Sciatic nerve (tissue), 2 donors: Measurements from ENCODE around the gene RGS7. TPM values are rescaled to one million over a fixed set of nuclear protein-coding genes. Genes with fewer than 3 reads are reported as not detected.
"Not testable (repeated sequence)": the region's sequence is repeated elsewhere in the genome, so short reads cannot be mapped to it uniquely, and the experiment has no call there.

Source experiments
- ATAC-seq: fragments of 200-7000 bp; cut with Tn5 transposase; one replicate; pipeline ENCODE4 v1.9.1; 2020; ENCODE audit warnings: mild to moderate bottlenecking, moderate library complexity
- DNase-seq: peaks from one replicate; pipeline ENCODE4 v3.0.0-alpha.2; 2020; ENCODE audit warnings: low spot score
- intact Hi-C: fragments of 100-400 bp; cut with DNase I; formaldehyde crosslinking; loops from one replicate; pipeline ENCODE4 v1.14.2; 2022
- total RNA-seq: library from RNA; stranded (reverse); fragmentation: NEBNext Ultra II Directional; extraction: Animal tissue kit (Norgen Biotek cat#: 25700); gene quantifications from one replicate; pipeline ENCODE4 v1.2.1, GENCODE V29; 2021
- donor health status: DM: no; HTN: no; CAD: no.
- donor health status: DM: no; HTN: no; CAD: no.

RGS7 gene
- total RNA-seq, 1 donor from 2014 or later, result 2.0 TPM

GRCh38 chr1:241336335-241336734 is 20.7 kb downstream of the RGS7 start:
- intact Hi-C loops, result no loop called here
- ATAC-seq (no peak), DNase-seq (no peak)

GRCh38 chr1:241332987-241333386 is 24.0 kb downstream of the RGS7 start:
- intact Hi-C loops, result no loop called here
- DNase-seq, result no peak
- ATAC-seq, result no peak

GRCh38 chr1:241332037-241332409 is 25.0 kb downstream of the RGS7 start:
- DNase-seq (no peak), ATAC-seq (no peak)
- intact Hi-C loops, result no loop called here

GRCh38 chr1:241331328-241332036 is 25.5 kb downstream of the RGS7 start:
- DNase-seq (no peak), ATAC-seq (no peak)
- intact Hi-C loops, result no loop called here

- no peak for DNase-seq
These were observed 26.2 kb downstream of the RGS7 start for GRCh38 chr1:241330619-241331327.

GRCh38 chr1:241325456-241325855 is 31.5 kb downstream of the RGS7 start:
- no peak for DNase-seq
- ATAC-seq, result no peak
- intact Hi-C loops, result no loop called here

More at GRCh38 chr1:241330619-241331327, 26.2 kb downstream of the RGS7 start:
- no peak for ATAC-seq
- intact Hi-C loops, result no loop called here

- DNase-seq (no peak), ATAC-seq (no peak)
- intact Hi-C loops, result no loop called here
These were observed 33.4 kb downstream of the RGS7 start for GRCh38 chr1:241323514-241324195.

GRCh38 chr1:241317676-241318075 is 39.3 kb downstream of the RGS7 start:
- intact Hi-C loops, result no loop called here
- DNase-seq, result no peak

GRCh38 chr1:241316372-241316771 is 40.6 kb downstream of the RGS7 start:
- DNase-seq (no peak), ATAC-seq (no peak)
- intact Hi-C loops, result no loop called here

More at GRCh38 chr1:241317676-241318075, 39.3 kb downstream of the RGS7 start:
- no peak for ATAC-seq

GRCh38 chr1:241311056-241311746 is 45.8 kb downstream of the RGS7 start:
- DNase-seq (no peak), ATAC-seq (no peak)
- intact Hi-C loops, result no loop called here

GRCh38 chr1:241310451-241310850 is 46.6 kb downstream of the RGS7 start:
- intact Hi-C loops, result no loop called here
- no peak for ATAC-seq
- no peak for DNase-seq

GRCh38 chr1:241309651-241310050 is 47.4 kb downstream of the RGS7 start:
- DNase-seq, result no peak
- no peak for ATAC-seq
- intact Hi-C loops, result no loop called here

- DNase-seq (no peak), ATAC-seq (no peak)
- intact Hi-C loops, result no loop called here
These were observed 48.5 kb downstream of the RGS7 start for GRCh38 chr1:241308471-241308870.

GRCh38 chr1:241308011-241308410 is 49.0 kb downstream of the RGS7 start:
- ATAC-seq (no peak), DNase-seq (no peak)
- intact Hi-C loops, result no loop called here

GRCh38 chr1:241306125-241306790 is 50.7 kb downstream of the RGS7 start:
- ATAC-seq (no peak), DNase-seq (no peak)
- intact Hi-C loops, result no loop called here

- DNase-seq, ATAC-seq, intact Hi-C loops: not testable (repeated sequence)
These were observed 55.0 kb downstream of the RGS7 start for GRCh38 chr1:241302024-241302423.

GRCh38 chr1:241299347-241299746 is 57.7 kb downstream of the RGS7 start:
- no peak for DNase-seq
- no peak for ATAC-seq
- intact Hi-C loops, result no loop called here

- ATAC-seq (no peak), DNase-seq (no peak)
- intact Hi-C loops, result no loop called here
These were observed 64.0 kb downstream of the RGS7 start for GRCh38 chr1:241292973-241293372.

GRCh38 chr1:241291548-241291947 is 65.5 kb downstream of the RGS7 start:
- DNase-seq, intact Hi-C loops, ATAC-seq: not testable (repeated sequence)
